Gastroesophageal sphincter (tissue), 3 donors: ENCODE measurements around the gene TBCE.

ENCODE experiments used
- CTCF ChIP-seq, 4 experiments: fragments of 200-600 bp in 2 of 4; fragments of 450-650 bp in 2 of 4; sonication (generic) in 1 of 4; IDR thresholded peaks; one replicate each; pipeline ENCODE4 v1.5.1; 2017 to 2019; ENCODE audit warnings: antibody characterized with exemption in 4 of 4, mild to moderate bottlenecking in 2 of 4, moderate library complexity in 2 of 4
- POLR2AphosphoS5 ChIP-seq: sonication (generic); formaldehyde crosslinking; IDR thresholded peaks from one replicate; pipeline ENCODE4 v1.6.1; 2017; ENCODE audit warnings: antibody characterized with exemption

- TF ChIP-seq CTCF (IDR thresholded peaks at IDR 0.05) (no peak), POLR2AphosphoS5 (no peak)
Measured at GRCh38 chr1:235351441-235351840, 15.8 kb upstream of the TBCE start.
